H1 (cell line): ENCODE results near the gene TCF7L1. TPM values are rescaled to one million over a fixed set of nuclear protein-coding genes. Genes with fewer than 3 reads are reported as not detected.
"Not testable (repeated sequence)": the region's sequence is repeated elsewhere in the genome, so short reads cannot be mapped to it uniquely, and the experiment has no call there.

ENCODE experiments used
- CTCF ChIA-PET: fragments of 300-600 bp; sonication (Branson Sonifier 250); formaldehyde crosslinking; loops from one replicate; lab custom pipeline; 2021; ENCODE audit not compliant: partially characterized antibody; lab: Charles Lee
- POLR2A ChIA-PET: fragments of 300-600 bp; sonication (Branson Sonifier 250); formaldehyde crosslinking; loops from one replicate; lab custom pipeline; 2021; ENCODE audit warnings: inconsistent platforms; ENCODE audit not compliant: partially characterized antibody; lab: Charles Lee
- DNase-seq, 2 experiments: peaks; one replicate each; pipeline versions ENCODE4 v3.0.0 to v3.0.0-alpha.2; 2010 to 2022; ENCODE audit warnings: low spot score in 2 of 2, low read depth in 1 of 2, mixed read lengths in 1 of 2
- FAIRE-seq: peaks from 2 replicates; lab custom pipeline; 2011; peaks lifted over from hg19 to GRCh38; lab: Jason Lieb, UNC
- H2AFZ ChIP-seq: 2 replicates; pipeline ENCODE4 v1.8.1; 2012; ENCODE audit warnings: low read length, inconsistent platforms
- H2AK5ac ChIP-seq: 2 replicates; pipeline ENCODE4 v1.6.1; 2013; ENCODE audit warnings: low read depth, low read length
- H2BK120ac ChIP-seq: replicated peaks from 2 replicates; pipeline ENCODE3; 2013; ENCODE audit warnings: low read depth, low read length, inconsistent platforms
- H2BK12ac ChIP-seq: 2 replicates; pipeline ENCODE4 v1.6.1; 2013; ENCODE audit warnings: low read depth, low read length
- H2BK15ac ChIP-seq: 2 replicates; pipeline ENCODE4 v1.6.1; 2013; ENCODE audit warnings: low read length
- H2BK20ac ChIP-seq: 2 replicates; pipeline ENCODE4 v1.6.1; 2013; ENCODE audit warnings: low read length
- H2BK5ac ChIP-seq: 2 replicates; pipeline ENCODE4 v1.6.1; 2013; ENCODE audit warnings: low read depth, low read length
- H3K14ac ChIP-seq: 2 replicates; pipeline ENCODE4 v1.6.1; 2013; ENCODE audit warnings: inconsistent platforms; ENCODE audit not compliant: insufficient read length
- H3K18ac ChIP-seq: 2 replicates; pipeline ENCODE4 v1.6.1; 2013; ENCODE audit warnings: low read length; ENCODE audit errors: extremely low read depth
- H3K23ac ChIP-seq: 2 replicates; pipeline ENCODE4 v1.6.1; 2013; ENCODE audit warnings: inconsistent platforms; ENCODE audit not compliant: insufficient read length
- H3K23me2 ChIP-seq: 2 replicates; pipeline ENCODE4 v1.6.1; 2013; ENCODE audit warnings: low read depth, low read length
- H3K27ac ChIP-seq: 2 replicates; pipeline ENCODE4 v1.6.1; 2011; ENCODE audit warnings: low read depth, low read length, inconsistent platforms
- H3K27me3 ChIP-seq, 4 experiments: replicated peaks in 1 of 4; 1 replicate in 1 of 4; 2 replicates in 3 of 4; pipeline versions ENCODE4 v1.6.1 to v1.8.1; 2011 to 2013; ENCODE audit warnings: low read length in 3 of 4, mild to moderate bottlenecking in 3 of 4, inconsistent platforms in 2 of 4, mixed read lengths in 2 of 4, moderate library complexity in 1 of 4; ENCODE audit not compliant: control insufficient read depth in 3 of 4, insufficient read depth in 3 of 4; ENCODE audit errors: extremely low read depth in 1 of 4
- H3K36me3 ChIP-seq, 4 experiments: 2 replicates each; pipeline versions ENCODE4 v1.6.1 to v1.8.1; 2011 to 2013; ENCODE audit warnings: mild to moderate bottlenecking in 4 of 4, low read length in 3 of 4, moderate library complexity in 2 of 4, control low read depth in 1 of 4, inconsistent platforms in 1 of 4; ENCODE audit not compliant: insufficient read depth in 4 of 4, control insufficient read depth in 2 of 4
- H3K4ac ChIP-seq: replicated peaks from 2 replicates; pipeline ENCODE3; 2013; ENCODE audit warnings: low read length, low read depth, mixed read lengths, inconsistent platforms; ENCODE audit not compliant: insufficient read length
- H3K4me1 ChIP-seq, 4 experiments: replicated peaks in 1 of 4; 1 replicate in 1 of 4; 2 replicates in 3 of 4; pipeline versions ENCODE4 v1.6.1 to v1.8.1; 2011 to 2013; ENCODE audit warnings: low read length in 3 of 4, inconsistent platforms in 2 of 4, mixed read lengths in 1 of 4; ENCODE audit not compliant: insufficient read depth in 4 of 4, control insufficient read depth in 3 of 4
- H3K4me2 ChIP-seq, 2 experiments: 2 replicates each; pipeline versions ENCODE4 v1.6.1 to v1.8.1; 2011 to 2013; ENCODE audit warnings: low read depth in 2 of 2, low read length in 2 of 2, control low read depth in 1 of 2, inconsistent platforms in 1 of 2, mild to moderate bottlenecking in 1 of 2; ENCODE audit not compliant: insufficient read depth in 1 of 2
- H3K4me3 ChIP-seq, 4 experiments: fragments of 200-600, 300-600 bp in 1 of 4; sonication (generic), shearing (Covaris generic), sonication (Bioruptor Twin) in 1 of 4; 2 replicates each; pipeline versions ENCODE4 v1.5.1 to v1.8.1; 2011 to 2016; ENCODE audit warnings: low read length in 4 of 4, low read depth in 3 of 4, control low read depth in 2 of 4, inconsistent platforms in 2 of 4, mild to moderate bottlenecking in 2 of 4, mixed read lengths in 1 of 4, moderate library complexity in 1 of 4; ENCODE audit not compliant: insufficient read depth in 2 of 4; ENCODE audit errors: extremely low read depth in 1 of 4
- H3K56ac ChIP-seq: replicated peaks from 2 replicates; pipeline ENCODE3; 2013; ENCODE audit warnings: low read depth, mild to moderate bottlenecking, mixed read lengths, low read length, inconsistent platforms; ENCODE audit not compliant: insufficient read length
- H3K79me1 ChIP-seq: 2 replicates; pipeline ENCODE4 v1.6.1; 2013; ENCODE audit warnings: low read depth, low read length, control low read depth
- H3K79me2 ChIP-seq, 2 experiments: 2 replicates each; pipeline versions ENCODE4 v1.6.1 to v1.8.1; 2012 to 2013; ENCODE audit warnings: low read length in 2 of 2, mild to moderate bottlenecking in 2 of 2, inconsistent platforms in 1 of 2; ENCODE audit not compliant: insufficient read depth in 2 of 2, control insufficient read depth in 1 of 2
- H3K9ac ChIP-seq, 4 experiments: replicated peaks in 1 of 4; 1 replicate in 1 of 4; 2 replicates in 3 of 4; pipeline versions ENCODE4 v1.6.1 to v1.8.1; 2011 to 2013; ENCODE audit warnings: low read depth in 3 of 4, low read length in 3 of 4, control low read depth in 2 of 4, mild to moderate bottlenecking in 2 of 4, moderate library complexity in 2 of 4, inconsistent platforms in 1 of 4; ENCODE audit errors: extremely low read depth in 1 of 4
- H3K9me3 ChIP-seq, 2 experiments: 2 replicates each; pipeline versions ENCODE4 v1.6.1 to v1.8.1; 2012 to 2013; ENCODE audit warnings: mild to moderate bottlenecking in 2 of 2, moderate library complexity in 2 of 2, control low read depth in 1 of 2, inconsistent platforms in 1 of 2, low read depth in 1 of 2, low read length in 1 of 2, mixed read lengths in 1 of 2; ENCODE audit not compliant: insufficient read depth in 2 of 2
- H4K20me1 ChIP-seq, 2 experiments: replicated peaks in 1 of 2; 2 replicates each; pipeline versions ENCODE3 to v1.8.1; 2011 to 2013; ENCODE audit warnings: inconsistent platforms in 2 of 2, low read length in 2 of 2, mild to moderate bottlenecking in 1 of 2; ENCODE audit not compliant: insufficient read depth in 2 of 2, control insufficient read depth in 1 of 2
- H4K5ac ChIP-seq: 2 replicates; pipeline ENCODE4 v1.6.1; 2013; ENCODE audit warnings: low read length, low read depth, mixed read lengths, inconsistent platforms; ENCODE audit not compliant: insufficient read length
- H4K8ac ChIP-seq: 2 replicates; pipeline ENCODE4 v1.8.0; 2013; ENCODE audit warnings: mild to moderate bottlenecking, moderate library complexity, low read length, inconsistent platforms; ENCODE audit not compliant: insufficient read depth; ENCODE audit errors: extremely low read depth
- H4K91ac ChIP-seq: replicated peaks from 2 replicates; pipeline ENCODE3; 2013; ENCODE audit warnings: low read length, mixed read lengths, inconsistent platforms; ENCODE audit not compliant: insufficient read length
- WGBS, 2 experiments: shearing (Covaris generic) in 1 of 2; methylation state at CpG; one replicate each; pipeline versions ENCODE4 v1.1.6 to v1.1.7; 2013 to 2015; ENCODE audit warnings: low lambda C conversion rate in 2 of 2, mixed read lengths in 2 of 2, inconsistent platforms in 1 of 2, low coverage in 1 of 2, missing lambda C conversion rate in 1 of 2; ENCODE audit not compliant: insufficient replicate concordance in 2 of 2, insufficient coverage in 1 of 2, insufficient read length in 1 of 2; ENCODE audit errors: extremely low coverage in 1 of 2, missing lambda C conversion rate in 1 of 2; 5-methylcytosine and 5-hydroxymethylcytosine counted together
- polyA plus RNA-seq, 7 experiments: library from polyadenylated mRNA; depleted of rRNA in 3 of 7; stranded (reverse) in 5 of 7; unstranded in 2 of 7; fragments of >200 nt in 5 of 7; fragments of 200-250 nt in 2 of 7; gene quantifications; 1 replicate in 5 of 7; 2 replicates in 1 of 7; 4 replicates in 1 of 7; pipeline versions ENCODE4 v1.2.1 to v1.2.3, GENCODE V29; 2011 to 2013; ENCODE audit warnings: missing spikeins in 2 of 7, mixed read lengths in 2 of 7
- total RNA-seq: library from RNA; stranded (reverse); fragmentation: NEBNext Ultra II Directional; extraction: Animal tissue kit (Norgen Biotek cat#: 25700); gene quantifications from 2 replicates; pipeline ENCODE4 v1.2.1, GENCODE V29; 2021

The TCF7L1 gene
- total and polyA plus RNA-seq, 2 of the 8 experiments (the other 6 are each of a cell fraction or from before 2014, with no cell fraction given): 27.5 to 108 TPM

DNA sequence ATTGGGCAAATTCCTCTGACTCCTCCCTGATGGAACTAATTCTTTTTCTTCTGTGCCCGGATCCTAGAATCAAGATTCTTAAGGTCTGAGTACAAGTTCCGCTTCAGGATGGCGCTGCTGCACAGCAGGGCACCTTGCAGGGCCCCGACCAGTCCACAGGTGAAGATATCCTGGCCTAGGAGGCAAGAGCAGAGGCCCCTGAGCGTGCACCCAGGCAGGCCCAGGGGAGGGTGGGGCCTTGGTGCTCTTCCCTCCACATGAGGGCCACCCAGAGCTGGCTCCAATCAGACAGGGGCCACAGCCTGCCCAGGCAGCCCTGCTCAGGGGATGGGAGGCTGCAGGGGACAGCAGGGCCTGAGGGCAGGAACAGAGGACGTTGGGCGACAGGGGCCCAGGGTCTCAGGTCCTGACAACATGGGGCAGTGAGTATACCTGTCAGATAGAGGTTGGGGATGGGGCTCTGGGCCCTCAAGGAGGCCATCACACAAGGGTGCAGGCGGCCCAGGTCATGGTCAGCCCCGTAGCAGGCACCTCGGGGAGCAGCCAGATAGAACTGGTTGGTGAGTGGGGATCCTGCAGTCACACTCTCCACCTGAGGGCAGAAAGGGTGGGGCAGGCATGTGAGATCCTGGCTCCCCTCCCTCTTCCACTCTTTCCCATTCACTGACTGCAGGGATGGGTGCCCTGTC is 210.2 kb downstream of the TCF7L1 start:
- H3K79me2 ChIP-seq, H3K36me3 ChIP-seq, H2BK15ac ChIP-seq, H4K91ac ChIP-seq, H2BK12ac ChIP-seq, H3K79me1 ChIP-seq, H3K23ac ChIP-seq, H2BK120ac ChIP-seq, H2AFZ ChIP-seq, H4K20me1 ChIP-seq, H3K18ac ChIP-seq, H3K56ac ChIP-seq, H2BK20ac ChIP-seq, H4K5ac ChIP-seq, H2AK5ac ChIP-seq, H2BK5ac ChIP-seq, H3K27ac ChIP-seq, H4K8ac ChIP-seq, H3K23me2 ChIP-seq, H3K4me2 ChIP-seq, FAIRE-seq, H3K4ac ChIP-seq, H3K14ac ChIP-seq, H3K9ac ChIP-seq, H3K4me3 ChIP-seq, H3K9me3 ChIP-seq, H3K4me1 ChIP-seq, DNase-seq, H3K27me3 ChIP-seq, POLR2A ChIA-PET, CTCF ChIA-PET: not testable (repeated sequence)
- WGBS, 2 experiments: 84% methylated on average over 9 of the region's 10 CpGs; no CpG with 5 or more reads in 1 of the 2 experiments
